Measurements from ENCODE around the gene CHD5. TPM values are rescaled to one million over a fixed set of nuclear protein-coding genes. Genes with fewer than 3 reads are reported as not detected.

The CHD5 gene
- total RNA-seq, 4 donors from 2014 or later, result 0.15 to 0.94 (median 0.26) TPM

GRCh38 chr1:6134741-6135510 is 45.2 kb downstream of the CHD5 start:
- DNase-seq, result no peak
- WGBS, 2 donors, result 71 to 74% methylated on average over 11 to 19 of the region's 22 CpGs
- no peak overlapping the region for H3K4me3 ChIP-seq (replicated peaks in 1 of 3)
- TF ChIP-seq POLR2A (IDR thresholded peaks at IDR 0.05) (no peak), CTCF (IDR thresholded peaks at IDR 0.05) (no peak)
- H3K27ac ChIP-seq, result no peak overlapping the region
- no peaks in the 10 kb centered on the region for H3K4me1 ChIP-seq
- intact Hi-C loops (cut with DNase I), result no loop called here
- H3K27me3 ChIP-seq, result no peaks in the 10 kb centered on the region
- no peaks in the 10 kb centered on the region for H3K9me3 ChIP-seq
- H3K36me3 ChIP-seq, result no peaks in the 10 kb centered on the region

- Histone ChIP-seq H3K9me3 (no peaks in the 10 kb centered on the region), H3K27me3 (no peaks in the 10 kb centered on the region), H3K27ac (no peak overlapping the region), H3K4me1 (no peaks in the 10 kb centered on the region), H3K36me3 (no peaks in the 10 kb centered on the region), H3K4me3 (replicated peaks in 1 of 3) (no peak overlapping the region)
- intact Hi-C loops (cut with DNase I), result no loop called here
- TF ChIP-seq CTCF (IDR thresholded peaks at IDR 0.05) (no peak), POLR2A (IDR thresholded peaks at IDR 0.05) (no peak)
- 90 to 93% methylated on average over 2 to 7 of the region's 11 CpGs for WGBS, 2 donors
- no peak for DNase-seq
Measured at GRCh38 chr1:6134206-6134605, 45.9 kb downstream of the CHD5 start.

- H3K27me3 ChIP-seq, result no peaks in the 10 kb centered on the region
- H3K9me3 ChIP-seq, result no peaks in the 10 kb centered on the region
- TF ChIP-seq CTCF (IDR thresholded peaks at IDR 0.05) (no peak), POLR2A (IDR thresholded peaks at IDR 0.05) (no peak)
- no peaks in the 10 kb centered on the region for H3K36me3 ChIP-seq
- WGBS, 2 donors, result 77 to 85% methylated on average over 11 to 12 of the region's 15 CpGs
- H3K27ac ChIP-seq, result no peak overlapping the region
- DNase-seq, result no peak
- H3K4me1 ChIP-seq, result no peaks in the 10 kb centered on the region
- intact Hi-C loops (cut with DNase I), result no loop called here
- H3K4me3 ChIP-seq (replicated peaks in 1 of 3), result no peak overlapping the region
Measured at GRCh38 chr1:6133146-6133895, 46.8 kb downstream of the CHD5 start.

- no peaks in the 10 kb centered on the region for H3K4me1 ChIP-seq
- H3K9me3 ChIP-seq, result no peaks in the 10 kb centered on the region
- H3K27me3 ChIP-seq, result no peaks in the 10 kb centered on the region
- intact Hi-C loops (cut with DNase I), result no loop called here
- H3K27ac ChIP-seq, result no peak overlapping the region
- H3K4me3 ChIP-seq (replicated peaks in 1 of 3), result no peak overlapping the region
- no peak for DNase-seq
- WGBS, 2 donors, result 94 to 95% methylated on average over 6 to 9 of the region's 9 CpGs
- TF ChIP-seq POLR2A (IDR thresholded peaks at IDR 0.05) (no peak), CTCF (IDR thresholded peaks at IDR 0.05) (no peak)
- H3K36me3 ChIP-seq, result no peaks in the 10 kb centered on the region
Measured at GRCh38 chr1:6131561-6131960, 48.6 kb downstream of the CHD5 start.

- Histone ChIP-seq H3K27me3 (no peaks in the 10 kb centered on the region), H3K27ac (no peak overlapping the region), H3K4me3 (replicated peaks in 1 of 3) (no peak overlapping the region), H3K4me1 (no peaks in the 10 kb centered on the region), H3K36me3 (no peaks in the 10 kb centered on the region), H3K9me3 (no peaks in the 10 kb centered on the region)
- TF ChIP-seq CTCF (IDR thresholded peaks at IDR 0.05) (no peak), POLR2A (IDR thresholded peaks at IDR 0.05) (no peak)
- WGBS, 2 donors, result 70 to 76% methylated on average over 4 to 7 of the region's 7 CpGs
- DNase-seq, result no peak
- intact Hi-C loops (cut with DNase I), result no loop called here
Measured at GRCh38 chr1:6130596-6130995, 49.5 kb downstream of the CHD5 start.
